H1 (cell line): ENCODE data around the gene PTH2R.

ENCODE experiments used
- BRCA1 ChIP-seq: IDR thresholded peaks from 2 replicates; pipeline ENCODE4 v1.6.1; 2012; ENCODE audit warnings: low read depth, low read length, improper control_type of control experiment
- CTCF ChIP-seq, 3 experiments: IDR thresholded peaks; 1 replicate in 2 of 3; 2 replicates in 1 of 3; pipeline versions ENCODE4 v1.5.1 to v1.6.1; 2011; ENCODE audit warnings: low read length in 3 of 3, mild to moderate bottlenecking in 3 of 3, inconsistent platforms in 2 of 3, low read depth in 1 of 3, moderate library complexity in 1 of 3; ENCODE audit not compliant: insufficient read depth in 1 of 3; ENCODE audit errors: control extremely low read depth in 1 of 3
- EZH2 ChIP-seq: fragments of 200-600 bp; sonication (generic); IDR thresholded peaks from 2 replicates; pipeline ENCODE4 v1.7.1; 2012; ENCODE audit warnings: low read depth, mild to moderate bottlenecking, moderate library complexity, low read length, inconsistent platforms; ENCODE audit not compliant: severe bottlenecking
- GABPA ChIP-seq: IDR thresholded peaks from 2 replicates; pipeline ENCODE4 v1.6.1; 2011; ENCODE audit warnings: mild to moderate bottlenecking, low read length, moderate library complexity, borderline replicate concordance; ENCODE audit not compliant: insufficient read depth
- JUND ChIP-seq: IDR thresholded peaks from 2 replicates; pipeline ENCODE4 v1.6.1; 2011; ENCODE audit warnings: mild to moderate bottlenecking, improper control_type of control experiment, low read length

- TF ChIP-seq CTCF (IDR thresholded peaks at IDR 0.05; ENCODE audit: control extremely low read depth in 1 of 3, insufficient read depth in 1 of 3, low read depth in 1 of 3, low read length in 3 of 3) (peak in 1 of 3 experiments; percentile 22; a peak in 1 of 4 replicates), EZH2 (no peak), JUND (no peak), GABPA (no peak), BRCA1 (no peak)
Measured at GRCh38 chr2:208392300-208392699, 14.3 kb upstream of the PTH2R start.
